Heart left ventricle (tissue), 13 donors: ENCODE measurements around the gene GCLM.

Source experiments
- CTCF ChIP-seq, 12 donors: fragments of 200-600 bp; sonication (generic) in 4 of 12; IDR thresholded peaks; one replicate each; pipeline versions ENCODE4 v1.5.0 to v1.8.0; 2018 to 2022; ENCODE audit warnings: antibody characterized with exemption in 12 of 12, mild to moderate bottlenecking in 5 of 12
- POLR2A ChIP-seq, 2 donors: fragments of 450-650 bp; IDR thresholded peaks; one replicate each; pipeline ENCODE4 v1.6.1; 2017; ENCODE audit warnings: antibody characterized with exemption in 2 of 2, mild to moderate bottlenecking in 2 of 2, moderate library complexity in 2 of 2
- donor health status: ischemic (EF 13 %, LVEDD 7.1; RV severe dilation, severe dysfunction).
- donor health status: DM: no; HTN: yes; CAD: no.
- donor health status: DM: no; HTN: no; CAD: no.
- donor health status: ischemic (EF 25% LVEDD 6.9; RV normal size, moderate dysfunction).
- donor health status: ischemic (EF 25% LVEDD 5.7; RV mildly dilated, moderate dysfunction).
- donor health status: ischemic (EF 35%, LVEDD 5.7; RV mildly dilated, moderate dysfunction).
- donor health status: nonischemic (EF 11% LVEDD 7.7; RV severe dilation, severe dysfunction).
- donor health status: DM: yes; HTN: yes; CAD: no.
- donor health status: PGD.
- donor health status: ischemic (EF 29% LVEDD 5.4; RV normal size, mild dysfunction).
- donor health status: nonischemic (EF 23%, LVEDD 6.1; RV moderate dilation, normal function).

GRCh38 chr1:93878501-93878888, 30.7 kb downstream of the GCLM start:
- TF ChIP-seq CTCF (IDR thresholded peaks at IDR 0.05) (no peak), POLR2A (IDR thresholded peaks at IDR 0.05) (no peak)
